GM18499 (cell line): Measurements from ENCODE around the gene UBIAD1.
"Not testable (repeated sequence)": the region's sequence is repeated elsewhere in the genome, so short reads cannot be mapped to it uniquely, and the experiment has no call there.

Experiments used
- ATAC-seq: cut with Tn5 transposase; IDR thresholded peaks from one replicate; pipeline ENCODE4 v1.9.1; 2021; ENCODE audit warnings: moderate number of reproducible peaks; ENCODE audit not compliant: insufficient read depth, unreplicated experiment

UBIAD1 gene

DNA sequence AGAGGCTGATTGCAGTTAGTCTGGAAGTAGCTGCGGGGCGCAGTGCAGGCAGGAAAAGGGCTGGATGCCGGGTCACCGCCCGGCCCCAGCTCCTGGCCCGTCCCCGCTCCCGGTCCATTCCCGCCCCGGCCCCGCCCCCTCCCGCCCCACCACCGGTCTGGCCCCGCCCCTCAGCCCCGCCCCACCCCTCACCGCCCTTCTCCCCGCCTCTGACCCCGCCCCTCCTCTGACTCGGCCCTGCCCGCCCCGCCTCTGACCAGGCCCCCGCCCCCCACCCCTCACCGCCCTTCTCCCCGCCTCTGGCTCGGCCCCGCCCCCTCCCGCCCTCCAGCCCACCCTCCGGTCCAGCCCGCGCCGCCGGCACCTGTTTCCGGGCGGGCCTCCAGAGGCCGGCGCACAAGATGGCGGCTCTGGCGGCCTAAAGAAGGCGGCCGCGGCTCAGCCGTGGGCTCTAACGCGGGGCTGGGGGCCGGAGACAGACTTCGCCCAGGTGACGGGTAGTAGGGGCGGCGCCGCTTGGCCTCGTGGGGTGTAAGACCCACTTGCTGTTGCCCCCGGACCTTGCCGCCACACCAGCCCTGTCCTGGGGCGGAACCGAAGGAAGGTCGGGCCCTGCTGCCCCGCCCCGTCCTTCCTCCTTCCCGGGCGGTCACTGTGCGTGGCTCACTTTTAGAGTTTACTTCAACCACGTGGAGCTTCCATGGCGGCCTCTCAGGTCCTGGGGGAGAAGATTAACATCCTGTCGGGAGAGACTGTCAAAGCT, at the start of gene UBIAD1:
TSS of gene UBIAD1 (plus strand) at position 367 of the 763 bp plus-strand sequence. CDS start at position 701, 334 bp downstream.
- ATAC-seq = peak; percentile 60

- no peak for ATAC-seq
These were observed 45.6 kb upstream of the UBIAD1 start for GRCh38 chr1:11227106-11228077.

GRCh38 chr1:11229203-11229602, 43.8 kb upstream of the UBIAD1 start:
- ATAC-seq = no peak

GRCh38 chr1:11233208-11233607, 39.8 kb upstream of the UBIAD1 start:
- no peak for ATAC-seq

DNA sequence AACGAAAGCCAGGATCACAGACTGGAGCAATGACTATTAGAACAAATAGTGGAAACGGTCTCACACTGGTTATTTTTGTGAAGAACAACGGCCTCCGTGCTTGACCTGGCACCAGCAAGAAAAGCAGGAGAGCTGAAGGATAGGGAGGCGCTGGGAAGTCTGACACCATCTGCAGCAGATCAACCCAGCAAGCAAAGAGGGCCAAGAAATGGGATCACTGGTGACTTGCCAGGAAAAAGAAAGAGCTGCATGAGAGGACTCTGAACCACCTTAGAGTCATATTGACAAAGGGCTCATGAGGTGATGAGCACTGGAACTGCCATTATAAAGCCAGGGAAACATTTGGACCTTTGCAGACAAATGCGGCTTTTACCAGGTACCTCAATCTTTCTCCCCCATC, 35.6 kb upstream of the UBIAD1 start:
- ATAC-seq = no peak

- ATAC-seq = no peak
These were observed 34.7 kb upstream of the UBIAD1 start for GRCh38 chr1:11238311-11238710.

- ATAC-seq = no peak
These were observed 27.8 kb upstream of the UBIAD1 start for GRCh38 chr1:11245248-11245647.

DNA sequence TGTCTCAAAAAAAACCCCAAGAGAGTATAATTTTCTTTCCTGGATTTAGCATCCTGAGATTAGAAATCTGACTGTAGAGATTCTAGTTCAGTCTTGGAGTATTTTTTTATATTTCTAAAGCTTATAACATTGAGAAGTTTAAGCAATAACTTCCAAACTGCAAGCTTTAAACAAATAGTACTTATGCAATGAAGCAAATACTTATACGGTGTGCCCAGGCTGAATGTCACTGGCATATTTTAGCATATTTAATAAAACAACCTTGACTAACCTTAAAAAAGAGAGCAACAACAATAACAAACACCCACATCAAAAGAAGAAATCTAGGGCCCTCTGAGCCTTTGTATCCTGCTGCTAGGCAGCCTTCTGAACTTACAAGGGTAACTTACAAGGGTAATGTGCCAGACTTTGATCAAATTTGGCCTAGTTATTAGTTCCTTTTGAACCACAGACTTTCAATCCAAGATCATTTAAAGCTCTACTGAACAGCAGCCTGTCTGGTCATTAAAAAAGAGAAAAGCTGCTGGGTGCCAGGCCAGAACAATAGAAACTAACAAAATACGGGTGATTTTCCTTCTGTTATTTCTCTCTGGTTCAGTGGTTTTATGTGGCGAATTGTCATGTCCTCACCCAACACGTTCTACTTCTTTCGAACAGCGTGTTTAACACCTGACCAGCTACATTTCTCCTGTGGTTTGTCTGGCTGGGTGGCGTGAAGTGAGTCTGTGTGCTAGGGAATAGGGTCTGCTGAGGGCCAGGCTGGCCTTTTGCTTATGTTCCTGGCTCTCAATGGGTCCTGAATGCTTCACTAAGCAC, 26.9 kb upstream of the UBIAD1 start:
- ATAC-seq = no peak

DNA sequence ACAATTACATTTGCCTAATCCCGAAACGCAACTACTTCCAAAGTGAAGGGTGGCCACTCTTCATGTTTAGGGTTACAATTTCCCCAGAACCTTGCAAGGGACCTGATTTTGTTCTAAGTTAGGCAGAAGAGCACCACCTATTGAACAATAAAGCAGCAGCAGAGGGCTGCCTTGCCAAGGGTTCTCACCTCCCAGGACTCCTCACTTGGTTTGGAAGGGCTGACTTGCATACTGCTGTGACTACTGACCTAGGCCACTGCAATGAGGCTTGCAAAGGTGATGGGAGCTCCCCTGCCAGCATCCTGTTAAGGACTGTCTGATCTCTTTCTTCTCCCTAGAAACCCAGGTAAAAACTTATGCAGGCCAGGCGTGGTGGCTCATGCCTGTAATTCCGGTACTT, 24.8 kb upstream of the UBIAD1 start:
- ATAC-seq = no peak

- ATAC-seq = no peak
These were observed 20.5 kb upstream of the UBIAD1 start for GRCh38 chr1:11252538-11252937.

DNA sequence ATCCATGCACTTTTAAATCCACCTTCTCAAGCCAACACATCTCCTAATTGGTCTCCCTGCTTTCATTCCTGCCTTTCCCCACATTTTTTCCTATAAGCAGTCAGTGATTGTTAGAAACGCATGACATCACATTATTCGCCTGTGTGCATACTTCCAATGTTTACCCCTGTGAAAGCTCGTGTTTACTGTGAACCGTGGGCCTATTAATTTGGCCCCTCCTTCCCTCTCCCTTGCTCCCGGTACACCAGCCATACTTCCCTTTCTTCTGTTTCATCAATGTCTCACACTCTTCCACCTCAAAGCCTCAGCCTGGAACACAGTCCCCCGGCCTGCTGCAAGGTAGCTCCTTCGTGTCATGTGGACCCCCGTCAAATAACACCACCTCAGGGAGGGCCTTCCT, 19.8 kb upstream of the UBIAD1 start:
- ATAC-seq = no peak

DNA sequence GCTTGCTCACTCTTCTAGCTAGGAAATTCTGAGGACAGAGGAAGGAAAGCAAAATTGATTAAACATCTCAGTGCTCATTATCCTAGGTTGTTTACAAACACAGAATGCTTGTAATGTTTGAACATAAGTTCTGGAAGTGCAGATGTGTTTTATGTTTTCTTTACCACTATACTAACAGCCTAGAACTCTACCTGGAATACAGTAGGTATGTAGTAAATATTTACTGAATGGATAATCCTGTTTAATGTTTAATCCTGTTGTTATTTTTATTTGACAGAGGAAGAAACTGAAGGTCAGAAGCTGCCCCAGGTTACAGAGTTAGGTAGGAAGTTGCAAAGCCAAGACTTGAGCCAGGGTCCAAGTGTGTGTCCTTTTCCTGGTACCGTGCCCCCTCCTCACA, 16.7 kb upstream of the UBIAD1 start:
- no peak for ATAC-seq

- peak; percentile 93 for ATAC-seq
These were observed 10.6 kb upstream of the UBIAD1 start, which contains the start of gene MTOR for GRCh38 chr1:11262171-11263049. Gene MTOR (minus strand): TSS chr1:11262551. CDS start chr1:11259409, 3,142 bp downstream.

GRCh38 chr1:11266268-11267074, 6.5 kb upstream of the UBIAD1 start:
- ATAC-seq = no peak

DNA sequence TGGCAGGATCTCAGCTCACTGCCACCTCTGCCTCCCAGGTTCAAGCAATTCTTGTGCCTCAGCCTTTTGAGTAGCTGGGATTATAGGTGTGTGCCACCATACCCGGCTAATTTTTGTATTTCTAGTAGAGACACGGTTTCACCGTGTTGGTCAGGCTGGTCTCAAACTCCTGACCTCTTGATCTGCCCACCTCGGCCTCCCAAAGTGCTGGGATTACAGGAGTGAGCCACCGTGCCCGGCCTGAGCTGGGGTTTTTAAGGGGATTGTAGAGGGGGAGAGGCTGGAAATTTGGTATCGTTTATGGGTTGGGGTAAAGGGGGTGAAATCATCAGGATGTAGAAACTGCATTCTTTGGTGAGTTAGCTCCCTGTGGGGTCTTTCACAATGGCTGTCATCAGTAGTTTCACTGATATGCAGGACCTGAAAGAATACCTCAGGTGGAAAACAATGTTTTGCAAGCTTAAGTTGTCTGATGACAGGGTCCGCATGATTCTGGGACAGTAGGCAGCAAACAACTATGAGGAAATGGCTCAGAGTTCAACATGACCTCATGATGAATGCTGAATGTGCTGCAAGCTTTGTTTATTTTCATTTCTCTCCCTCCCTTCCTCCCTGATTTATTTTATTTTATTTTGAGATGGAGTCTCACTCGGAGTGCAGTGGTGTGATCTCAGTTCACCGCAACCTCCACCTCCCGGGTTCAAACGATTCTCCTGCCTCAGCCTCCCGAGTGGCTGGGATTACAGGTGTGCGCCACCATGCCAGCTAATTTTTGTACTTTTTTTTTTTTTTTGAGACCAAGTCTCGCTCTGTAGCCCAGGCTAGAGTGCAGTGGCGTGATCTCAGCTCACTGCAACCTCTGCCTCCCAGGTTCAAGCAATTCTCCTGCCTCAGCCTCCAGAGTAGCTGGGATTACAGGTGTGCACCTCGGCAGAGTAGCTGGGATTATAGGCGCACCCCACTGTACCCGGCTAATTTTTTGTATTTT, 5.4 kb upstream of the UBIAD1 start:
- not testable (repeated sequence) for ATAC-seq

- no peak for ATAC-seq
These were observed 510 bp upstream of the UBIAD1 start for GRCh38 chr1:11272544-11272831.

DNA sequence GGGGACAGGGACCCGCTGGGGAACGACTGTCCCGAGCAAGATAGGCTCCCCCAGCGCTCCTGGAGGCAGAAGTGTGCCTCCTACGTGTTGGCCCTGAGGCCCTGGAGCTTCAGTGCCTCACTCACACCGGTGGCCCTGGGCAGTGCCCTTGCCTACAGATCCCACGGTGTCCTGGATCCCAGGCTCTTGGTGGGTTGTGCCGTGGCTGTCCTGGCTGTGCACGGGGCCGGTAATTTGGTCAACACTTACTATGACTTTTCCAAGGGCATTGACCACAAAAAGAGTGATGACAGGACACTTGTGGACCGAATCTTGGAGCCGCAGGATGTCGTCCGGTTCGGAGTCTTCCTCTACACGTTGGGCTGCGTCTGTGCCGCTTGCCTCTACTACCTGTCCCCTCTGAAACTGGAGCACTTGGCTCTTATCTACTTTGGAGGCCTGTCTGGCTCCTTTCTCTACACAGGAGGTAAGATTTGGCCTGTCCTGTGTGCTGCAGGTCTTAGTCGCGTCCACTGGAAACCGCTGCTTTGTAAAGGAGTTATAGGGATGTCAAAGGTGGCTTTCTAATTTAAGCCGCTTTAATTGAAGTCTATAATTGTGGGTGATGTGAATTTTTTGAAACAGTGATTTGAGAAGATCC, 717 bp downstream of the UBIAD1 start:
- no peak for ATAC-seq
